Vagina (tissue), 2 donors: ENCODE results near the gene EGFL6. TPM values are rescaled to one million over a fixed set of nuclear protein-coding genes. Genes with fewer than 3 reads are reported as not detected.

Experiments
- DNase-seq, 2 donors: peaks; one replicate each; pipeline ENCODE4 v3.0.0-alpha.2; 2017; ENCODE audit errors: extremely low spot score in 2 of 2
- H3K27ac ChIP-seq: fragments of 200-600 bp; sonication (generic); one replicate; pipeline ENCODE4 v1.5.1; 2019
- H3K27me3 ChIP-seq: fragments of 200-600 bp; sonication (generic); one replicate; pipeline ENCODE4 v1.5.1; 2019
- H3K36me3 ChIP-seq, 2 donors: fragments of 200-600 bp; sonication (generic); one replicate each; pipeline ENCODE4 v1.5.1; 2017 to 2019
- H3K4me1 ChIP-seq: fragments of 200-600 bp; sonication (generic); one replicate; pipeline ENCODE4 v1.5.1; 2019
- H3K4me3 ChIP-seq, 2 donors: fragments of 200-600 bp; sonication (generic); 1 replicate in 1 of 2; 2 replicates in 1 of 2; pipeline ENCODE4 v1.5.1; 2016 to 2019
- H3K9me3 ChIP-seq: fragments of 200-600 bp; sonication (generic); one replicate; pipeline ENCODE4 v1.5.1; 2019
- POLR2A ChIP-seq, 2 donors: fragments of 450-650 bp; IDR thresholded peaks; one replicate each; pipeline ENCODE4 v1.6.1; 2017; ENCODE audit warnings: antibody characterized with exemption in 2 of 2, mild to moderate bottlenecking in 2 of 2, moderate library complexity in 2 of 2
- POLR2AphosphoS5 ChIP-seq, 2 donors: sonication (generic); formaldehyde crosslinking; IDR thresholded peaks; one replicate each; pipeline ENCODE4 v1.9.0; 2017; ENCODE audit warnings: antibody characterized with exemption in 2 of 2, mild to moderate bottlenecking in 2 of 2, low read depth in 1 of 2; ENCODE audit not compliant: insufficient read depth in 1 of 2
- intact Hi-C: fragments of 100-400 bp; cut with DNase I; formaldehyde crosslinking; loops from one replicate; pipeline ENCODE4 v1.15.1; 2023
- total RNA-seq: library from RNA; depleted of rRNA; stranded (reverse); fragments of >200 nt; gene quantifications from one replicate; pipeline ENCODE4 v1.2.3, GENCODE V29; 2016
- TF ChIP-seq, protein P1 (sequence below), 3 experiments: fragments of 450-650 bp in 2 of 3; fragments of 200-600 bp in 1 of 3; sonication (generic) in 1 of 3; IDR thresholded peaks; one replicate each; pipeline ENCODE4 v1.5.1; 2017 to 2019; ENCODE audit warnings: antibody characterized with exemption in 3 of 3, mild to moderate bottlenecking in 2 of 3, moderate library complexity in 2 of 3

EGFL6 gene, protein sequence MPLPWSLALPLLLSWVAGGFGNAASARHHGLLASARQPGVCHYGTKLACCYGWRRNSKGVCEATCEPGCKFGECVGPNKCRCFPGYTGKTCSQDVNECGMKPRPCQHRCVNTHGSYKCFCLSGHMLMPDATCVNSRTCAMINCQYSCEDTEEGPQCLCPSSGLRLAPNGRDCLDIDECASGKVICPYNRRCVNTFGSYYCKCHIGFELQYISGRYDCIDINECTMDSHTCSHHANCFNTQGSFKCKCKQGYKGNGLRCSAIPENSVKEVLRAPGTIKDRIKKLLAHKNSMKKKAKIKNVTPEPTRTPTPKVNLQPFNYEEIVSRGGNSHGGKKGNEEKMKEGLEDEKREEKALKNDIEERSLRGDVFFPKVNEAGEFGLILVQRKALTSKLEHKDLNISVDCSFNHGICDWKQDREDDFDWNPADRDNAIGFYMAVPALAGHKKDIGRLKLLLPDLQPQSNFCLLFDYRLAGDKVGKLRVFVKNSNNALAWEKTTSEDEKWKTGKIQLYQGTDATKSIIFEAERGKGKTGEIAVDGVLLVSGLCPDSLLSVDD
- total RNA-seq: 0.98 TPM

DNA sequence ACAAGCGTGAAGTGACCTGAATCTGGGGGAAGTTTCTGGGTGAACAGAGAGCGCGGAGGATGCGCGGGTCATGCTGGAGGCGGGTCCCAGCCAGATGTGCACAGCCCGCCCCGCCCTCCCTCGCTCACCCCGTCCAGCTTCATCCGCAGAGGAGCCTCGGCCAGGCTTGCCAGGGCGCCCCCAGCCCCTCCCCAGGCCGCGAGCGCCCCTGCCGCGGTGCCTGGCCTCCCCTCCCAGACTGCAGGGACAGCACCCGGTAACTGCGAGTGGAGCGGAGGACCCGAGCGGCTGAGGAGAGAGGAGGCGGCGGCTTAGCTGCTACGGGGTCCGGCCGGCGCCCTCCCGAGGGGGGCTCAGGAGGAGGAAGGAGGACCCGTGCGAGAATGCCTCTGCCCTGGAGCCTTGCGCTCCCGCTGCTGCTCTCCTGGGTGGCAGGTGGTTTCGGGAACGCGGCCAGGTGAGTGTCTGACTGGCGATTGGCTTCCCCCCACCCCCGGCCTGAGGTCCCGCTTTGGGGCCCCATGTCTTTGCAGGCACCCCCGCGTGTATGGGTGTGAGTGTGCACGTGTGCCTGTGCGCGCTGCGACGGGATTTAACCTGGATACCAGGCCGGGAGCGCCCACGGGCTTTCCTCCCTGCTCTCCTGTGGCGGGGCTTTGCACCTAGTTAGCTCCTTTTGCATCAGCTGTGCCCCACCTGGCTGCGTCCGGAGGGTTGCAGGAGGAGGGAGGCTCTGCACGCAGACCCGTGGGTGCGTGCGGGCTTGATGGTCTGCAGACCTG lies at the start of gene EGFL6:
Gene EGFL6 (plus strand): TSS at position 123 of the 782 bp plus-strand sequence. CDS start 261 bp downstream, at position 384.
- DNase-seq: no peak
- Histone ChIP-seq H3K36me3 (no peaks in the 10 kb centered on the region), H3K9me3 (no peaks in the 10 kb centered on the region), H3K27me3 (no peaks in the 10 kb centered on the region), H3K4me3 (peak within 1 kb of the TSS; percentile 21 to 26), H3K27ac (no peak within 1 kb of the TSS), H3K4me1 (peaks cover 9% of the 10 kb centered on the region)
- TF ChIP-seq POLR2A (IDR thresholded peaks at IDR 0.05) (no peak), POLR2AphosphoS5 (IDR thresholded peaks at IDR 0.05; ENCODE audit: insufficient read depth in 1 of 2, low read depth in 1 of 2) (no peak)
- TF ChIP-seq, protein P1, sequence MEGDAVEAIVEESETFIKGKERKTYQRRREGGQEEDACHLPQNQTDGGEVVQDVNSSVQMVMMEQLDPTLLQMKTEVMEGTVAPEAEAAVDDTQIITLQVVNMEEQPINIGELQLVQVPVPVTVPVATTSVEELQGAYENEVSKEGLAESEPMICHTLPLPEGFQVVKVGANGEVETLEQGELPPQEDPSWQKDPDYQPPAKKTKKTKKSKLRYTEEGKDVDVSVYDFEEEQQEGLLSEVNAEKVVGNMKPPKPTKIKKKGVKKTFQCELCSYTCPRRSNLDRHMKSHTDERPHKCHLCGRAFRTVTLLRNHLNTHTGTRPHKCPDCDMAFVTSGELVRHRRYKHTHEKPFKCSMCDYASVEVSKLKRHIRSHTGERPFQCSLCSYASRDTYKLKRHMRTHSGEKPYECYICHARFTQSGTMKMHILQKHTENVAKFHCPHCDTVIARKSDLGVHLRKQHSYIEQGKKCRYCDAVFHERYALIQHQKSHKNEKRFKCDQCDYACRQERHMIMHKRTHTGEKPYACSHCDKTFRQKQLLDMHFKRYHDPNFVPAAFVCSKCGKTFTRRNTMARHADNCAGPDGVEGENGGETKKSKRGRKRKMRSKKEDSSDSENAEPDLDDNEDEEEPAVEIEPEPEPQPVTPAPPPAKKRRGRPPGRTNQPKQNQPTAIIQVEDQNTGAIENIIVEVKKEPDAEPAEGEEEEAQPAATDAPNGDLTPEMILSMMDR (IDR thresholded peaks at IDR 0.05): no peak
- intact Hi-C loops: no loop called here

- H3K4me1 ChIP-seq: no peaks in the 10 kb centered on the region
- intact Hi-C loops: no loop called here
- no peak for DNase-seq
- H3K27ac ChIP-seq: no peak overlapping the region
- H3K27me3 ChIP-seq: no peaks in the 10 kb centered on the region
- TF ChIP-seq POLR2A (IDR thresholded peaks at IDR 0.05) (no peak), POLR2AphosphoS5 (IDR thresholded peaks at IDR 0.05; ENCODE audit: insufficient read depth in 1 of 2, low read depth in 1 of 2) (no peak)
- TF ChIP-seq, protein P1 (IDR thresholded peaks at IDR 0.05): no peak
- no peak overlapping the region for H3K4me3 ChIP-seq
- no peaks in the 10 kb centered on the region for H3K36me3 ChIP-seq
- H3K9me3 ChIP-seq: no peaks in the 10 kb centered on the region
Observed at GRCh38 chrX:13520351-13520750, 49.0 kb upstream of the EGFL6 start.

GRCh38 chrX:13520936-13521335 lies 48.5 kb upstream of the EGFL6 start:
- no peaks in the 10 kb centered on the region for H3K36me3 ChIP-seq
- no peaks in the 10 kb centered on the region for H3K27me3 ChIP-seq
- DNase-seq: no peak
- intact Hi-C loops: no loop called here
- TF ChIP-seq POLR2AphosphoS5 (IDR thresholded peaks at IDR 0.05; ENCODE audit: insufficient read depth in 1 of 2, low read depth in 1 of 2): no peak
- TF ChIP-seq, protein P1 (IDR thresholded peaks at IDR 0.05): no peak
- TF ChIP-seq POLR2A (IDR thresholded peaks at IDR 0.05): no peak
- no peaks in the 10 kb centered on the region for H3K9me3 ChIP-seq
- H3K4me3 ChIP-seq: no peak overlapping the region
- no peak overlapping the region for H3K27ac ChIP-seq
- no peaks in the 10 kb centered on the region for H3K4me1 ChIP-seq

DNA sequence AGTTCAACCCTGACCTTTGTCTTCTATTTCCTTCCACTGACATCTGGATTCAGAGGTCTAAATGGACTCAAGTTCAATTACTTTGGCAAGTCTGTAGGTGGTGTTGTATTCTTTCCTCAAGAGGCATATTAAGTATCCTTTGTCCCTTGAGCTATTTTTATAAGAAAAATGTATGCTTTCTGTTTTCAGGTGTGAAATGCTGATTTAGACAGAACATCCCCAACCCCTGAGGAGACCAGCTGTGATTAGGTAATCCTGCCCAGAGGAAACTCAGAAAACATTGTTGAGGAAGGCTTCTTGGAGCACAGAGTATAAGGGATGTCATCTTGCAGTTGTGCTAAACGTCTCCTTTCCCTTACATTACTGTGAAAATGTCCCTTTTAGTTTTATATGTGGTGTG lies 46.6 kb upstream of the EGFL6 start:
- H3K4me1 ChIP-seq: no peaks in the 10 kb centered on the region
- H3K4me3 ChIP-seq: no peak overlapping the region
- no peak for DNase-seq
- H3K36me3 ChIP-seq: no peaks in the 10 kb centered on the region
- no peaks in the 10 kb centered on the region for H3K27me3 ChIP-seq
- H3K9me3 ChIP-seq: no peaks in the 10 kb centered on the region
- H3K27ac ChIP-seq: no peak overlapping the region
- TF ChIP-seq, protein P1 (IDR thresholded peaks at IDR 0.05): no peak
- no peak for TF ChIP-seq POLR2AphosphoS5 (IDR thresholded peaks at IDR 0.05; ENCODE audit: insufficient read depth in 1 of 2, low read depth in 1 of 2)
- no peak for TF ChIP-seq POLR2A (IDR thresholded peaks at IDR 0.05)
- intact Hi-C loops: no loop called here
